Measurements from ENCODE around the gene CAMSAP1. TPM values are rescaled to one million over a fixed set of nuclear protein-coding genes. Genes with fewer than 3 reads are reported as not detected.

CAMSAP1 gene
- total RNA-seq, 5 donors from 2014 or later (not counting 1 experiment from before 2014, with no cell fraction given), result 25.6 to 38.7 (median 35.6) TPM

GRCh38 chr9:135927195-135928013 is 20.1 kb upstream of the CAMSAP1 start:
- H3K4me3 ChIP-seq (ENCODE audit: control insufficient read depth in 1 of 2, extremely low read depth in 1 of 2, low read length in 1 of 2), result no peak overlapping the region
- no peaks in the 10 kb centered on the region for H3K9me3 ChIP-seq
- H3K36me3 Mint-ChIP-seq, result peaks cover 10% of the 10 kb centered on the region
- H3K4me1 ChIP-seq (ENCODE audit: control insufficient read depth in 1 of 2, extremely low read depth in 1 of 2, insufficient read depth in 2 of 2, low read length in 2 of 2), result peaks cover 0 to 22% of the 10 kb centered on the region in 2 experiments
- no peaks in the 10 kb centered on the region for H3K27me3 ChIP-seq (replicated peaks in 1 of 2; ENCODE audit: control insufficient read depth in 2 of 2, extremely low read depth in 1 of 2, insufficient read depth in 2 of 2, low read length in 1 of 2)
- DNase-seq, result no peak
- peaks cover 0 to 15% (median 2%) of the 10 kb centered on the region in 3 donors for H3K4me1 Mint-ChIP-seq
- no peak overlapping the region for H3K27ac Mint-ChIP-seq
- no peak for ATAC-seq (replicated peaks in 1 of 4)
- POLR2A ChIA-PET, result no interaction called here
- WGBS (ENCODE audit: insufficient coverage), result 84% methylated on average over 20 of the region's 25 CpGs
- H3K27me3 Mint-ChIP-seq, result no peaks in the 10 kb centered on the region
- H3K9me3 Mint-ChIP-seq, result no peaks in the 10 kb centered on the region
- H3K27ac ChIP-seq (ENCODE audit: low read length), result no peak overlapping the region
- H3K36me3 ChIP-seq (ENCODE audit: control insufficient read depth in 2 of 2, extremely low read depth in 1 of 2, insufficient read depth in 1 of 2, low read length in 1 of 2), result peaks cover 0 to 14% of the 10 kb centered on the region in 2 donors
- CTCF ChIA-PET, result no interaction called here
- H3K4me3 Mint-ChIP-seq, result no peak overlapping the region

DNA sequence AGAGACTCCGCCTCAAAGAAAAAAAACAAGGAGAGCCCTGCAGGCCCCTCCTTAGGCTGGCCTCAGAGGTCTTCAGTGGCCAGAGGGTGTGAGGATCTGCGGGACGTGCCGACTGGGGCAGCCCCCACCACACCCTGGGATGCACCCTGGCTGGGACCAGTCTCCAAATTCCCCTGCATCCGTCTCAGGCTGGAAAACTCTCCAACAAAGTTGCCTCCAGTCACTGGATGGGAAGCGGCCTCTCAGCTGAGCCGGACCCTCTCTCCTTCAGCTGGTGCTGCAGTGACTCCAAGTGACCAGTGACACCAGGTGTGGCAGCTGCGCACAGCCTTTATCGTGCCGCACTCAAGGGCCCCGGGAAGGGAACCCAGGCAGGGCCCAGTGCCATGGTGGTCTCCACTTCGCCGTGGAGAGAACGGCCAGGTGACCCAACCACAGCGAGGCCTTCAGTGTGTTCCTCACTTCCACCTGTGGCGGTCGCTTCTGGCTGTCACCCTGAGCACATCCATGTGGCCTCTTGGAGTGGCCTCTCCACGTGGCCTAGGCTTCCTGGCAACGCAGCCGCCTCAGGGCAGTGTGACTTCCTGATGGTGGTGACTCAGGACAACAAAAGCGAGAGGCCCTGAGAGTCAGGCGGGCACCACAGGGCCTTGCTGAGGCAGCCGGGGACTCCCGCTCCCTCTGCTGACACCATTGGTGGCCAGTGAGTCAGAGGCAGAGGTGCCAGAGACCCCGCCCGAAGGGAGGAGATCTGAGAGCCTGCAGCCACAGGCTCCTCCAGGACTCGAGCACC is 19.3 kb upstream of the CAMSAP1 start:
- Mint-ChIP-seq H3K36me3 (peaks cover 7% of the 10 kb centered on the region), H3K4me3 (no peak overlapping the region), H3K4me1 (peaks cover 0 to 15% (median 2%) of the 10 kb centered on the region in 3 donors), H3K27ac (no peak overlapping the region), H3K9me3 (no peaks in the 10 kb centered on the region), H3K27me3 (no peaks in the 10 kb centered on the region)
- Histone ChIP-seq H3K4me1 (ENCODE audit: control insufficient read depth in 1 of 2, extremely low read depth in 1 of 2, insufficient read depth in 2 of 2, low read length in 2 of 2) (peaks cover 0 to 22% of the 10 kb centered on the region in 2 experiments), H3K27ac (ENCODE audit: low read length) (no peak overlapping the region), H3K36me3 (ENCODE audit: control insufficient read depth in 2 of 2, extremely low read depth in 1 of 2, insufficient read depth in 1 of 2, low read length in 1 of 2) (peaks cover 0 to 10% of the 10 kb centered on the region in 2 donors), H3K9me3 (no peaks in the 10 kb centered on the region), H3K27me3 (replicated peaks in 1 of 2; ENCODE audit: control insufficient read depth in 2 of 2, extremely low read depth in 1 of 2, insufficient read depth in 2 of 2, low read length in 1 of 2) (no peaks in the 10 kb centered on the region), H3K4me3 (ENCODE audit: control insufficient read depth in 1 of 2, extremely low read depth in 1 of 2, low read length in 1 of 2) (no peak overlapping the region)
- peak in 3 of 4 experiments; percentile 27 to 35 (median 27) for ATAC-seq (replicated peaks in 1 of 4)
- peak in 14 of 35 experiments; percentile 9 to 50 (median 20) for DNase-seq
- 50% methylated on average over 27 of the region's 27 CpGs for WGBS (ENCODE audit: insufficient coverage)
- POLR2A ChIA-PET, result no interaction called here
- CTCF ChIA-PET, result no interaction called here

GRCh38 chr9:135925496-135926133 is 18.3 kb upstream of the CAMSAP1 start:
- no peaks in the 10 kb centered on the region for H3K27me3 ChIP-seq (replicated peaks in 1 of 2; ENCODE audit: control insufficient read depth in 2 of 2, extremely low read depth in 1 of 2, insufficient read depth in 2 of 2, low read length in 1 of 2)
- no peak for ATAC-seq (replicated peaks in 1 of 4)
- H3K4me1 ChIP-seq (ENCODE audit: control insufficient read depth in 1 of 2, extremely low read depth in 1 of 2, insufficient read depth in 2 of 2, low read length in 2 of 2), result peaks cover 0 to 22% of the 10 kb centered on the region in 2 experiments
- Mint-ChIP-seq H3K36me3 (no peaks in the 10 kb centered on the region), H3K4me3 (no peak overlapping the region), H3K4me1 (peaks cover 0 to 15% (median 2%) of the 10 kb centered on the region in 3 donors), H3K27ac (no peak overlapping the region), H3K27me3 (no peaks in the 10 kb centered on the region), H3K9me3 (no peaks in the 10 kb centered on the region)
- no peak overlapping the region for H3K4me3 ChIP-seq (ENCODE audit: control insufficient read depth in 1 of 2, extremely low read depth in 1 of 2, low read length in 1 of 2)
- ChIA-PET POLR2A (no interaction called here), CTCF (no interaction called here)
- H3K9me3 ChIP-seq, result no peaks in the 10 kb centered on the region
- 53% methylated on average over 16 of the region's 19 CpGs for whole genome bisulfite sequencing (ENCODE audit: insufficient coverage)
- no peak for DNase-seq
- H3K27ac ChIP-seq (ENCODE audit: low read length), result no peak overlapping the region
- peaks cover 0 to under 1% of the 10 kb centered on the region in 2 donors for H3K36me3 ChIP-seq (ENCODE audit: control insufficient read depth in 2 of 2, extremely low read depth in 1 of 2, insufficient read depth in 1 of 2, low read length in 1 of 2)

DNA sequence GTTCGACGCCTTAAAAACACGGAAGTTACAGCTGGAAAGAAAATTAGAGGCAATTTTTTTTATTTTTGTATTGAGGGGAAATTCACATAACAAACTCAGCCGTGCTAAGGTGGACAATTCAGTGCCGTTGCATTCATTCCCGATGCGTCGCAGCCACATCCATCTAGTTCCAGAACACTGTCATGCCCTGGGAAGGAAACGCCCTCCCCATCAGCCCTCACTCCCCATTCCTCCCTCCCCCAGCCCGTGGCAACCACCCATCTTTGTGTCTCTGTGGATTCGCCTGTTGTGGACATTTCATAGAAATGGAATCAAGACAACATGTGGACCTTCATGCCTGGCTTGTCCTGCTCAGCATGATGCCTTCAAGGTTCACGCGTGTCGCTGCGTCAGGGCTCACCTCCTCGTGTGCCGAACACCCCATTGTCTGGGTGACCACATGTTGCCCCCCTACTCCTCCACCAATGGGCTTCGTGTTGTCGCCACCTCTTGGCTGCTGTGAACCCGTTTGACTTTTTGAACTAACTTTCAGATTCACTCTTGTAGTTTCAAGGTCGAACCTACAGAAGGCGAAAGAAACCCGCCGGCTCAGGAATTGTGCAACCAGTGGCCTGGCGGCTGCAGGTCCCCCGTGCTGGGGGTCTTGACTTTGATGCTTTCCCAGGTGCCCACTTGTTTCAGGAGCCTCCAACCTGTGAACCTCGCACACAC is 17.4 kb upstream of the CAMSAP1 start:
- Mint-ChIP-seq H3K9me3 (no peaks in the 10 kb centered on the region), H3K4me1 (peaks cover 0 to 15% (median 2%) of the 10 kb centered on the region in 3 donors), H3K27ac (no peak overlapping the region), H3K4me3 (no peak overlapping the region), H3K36me3 (no peaks in the 10 kb centered on the region), H3K27me3 (no peaks in the 10 kb centered on the region)
- Histone ChIP-seq H3K4me3 (ENCODE audit: control insufficient read depth in 1 of 2, extremely low read depth in 1 of 2, low read length in 1 of 2) (no peak overlapping the region), H3K36me3 (ENCODE audit: control insufficient read depth in 2 of 2, extremely low read depth in 1 of 2, insufficient read depth in 1 of 2, low read length in 1 of 2) (no peaks in the 10 kb centered on the region), H3K27me3 (replicated peaks in 1 of 2; ENCODE audit: control insufficient read depth in 2 of 2, extremely low read depth in 1 of 2, insufficient read depth in 2 of 2, low read length in 1 of 2) (no peaks in the 10 kb centered on the region), H3K27ac (ENCODE audit: low read length) (no peak overlapping the region), H3K4me1 (ENCODE audit: control insufficient read depth in 1 of 2, extremely low read depth in 1 of 2, insufficient read depth in 2 of 2, low read length in 2 of 2) (peaks cover 0 to 22% of the 10 kb centered on the region in 2 experiments), H3K9me3 (no peaks in the 10 kb centered on the region)
- ATAC-seq (replicated peaks in 1 of 4) (no peak), DNase-seq (peak in 1 of 35 experiments; percentile 19)
- ChIA-PET POLR2A (no interaction called here), CTCF (no interaction called here)
- WGBS (ENCODE audit: insufficient coverage), result 69% methylated on average over 23 of the region's 27 CpGs

DNA sequence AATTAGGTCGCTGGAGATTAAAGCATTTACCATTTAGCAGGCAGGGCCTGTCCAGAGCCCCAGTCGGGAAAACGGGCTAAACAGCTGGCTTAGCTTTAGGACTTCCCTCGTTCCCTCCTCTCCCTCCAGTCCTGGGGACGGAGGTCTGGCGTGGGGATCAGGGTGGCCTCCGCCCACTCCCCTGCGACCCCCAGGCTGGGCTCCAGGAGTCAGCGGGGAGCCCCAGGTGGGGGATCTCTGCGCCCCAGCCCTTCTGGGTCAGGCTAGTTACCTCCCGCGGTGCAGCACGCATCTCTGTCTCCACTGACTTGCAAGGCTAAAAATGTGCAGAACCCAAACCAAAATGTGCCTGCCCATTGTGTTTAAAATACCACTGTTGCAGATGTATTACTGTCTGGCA is 16.2 kb upstream of the CAMSAP1 start:
- H3K27ac ChIP-seq (ENCODE audit: low read length), result no peak overlapping the region
- ChIA-PET CTCF (interaction anchor here in 1 of 2 donors (0.7 kb wide), 1 partner anchor 52 kb away, joined by 5 read pairs; no protein-coding TSS in a partner anchor), POLR2A (no interaction called here)
- no peaks in the 10 kb centered on the region for H3K27me3 ChIP-seq (replicated peaks in 1 of 2; ENCODE audit: control insufficient read depth in 2 of 2, extremely low read depth in 1 of 2, insufficient read depth in 2 of 2, low read length in 1 of 2)
- Mint-ChIP-seq H3K9me3 (peaks cover 5 to 9% (median 7%) of the 10 kb centered on the region in 3 donors), H3K4me3 (no peak overlapping the region), H3K27me3 (no peaks in the 10 kb centered on the region), H3K36me3 (peaks cover 3% of the 10 kb centered on the region), H3K4me1 (peaks cover 0 to 15% (median 2%) of the 10 kb centered on the region in 3 donors), H3K27ac (no peak overlapping the region)
- H3K36me3 ChIP-seq (ENCODE audit: control insufficient read depth in 2 of 2, extremely low read depth in 1 of 2, insufficient read depth in 1 of 2, low read length in 1 of 2), result no peaks in the 10 kb centered on the region
- H3K9me3 ChIP-seq, result no peaks in the 10 kb centered on the region
- ATAC-seq (replicated peaks in 1 of 4) (no peak), DNase-seq (no peak)
- peaks cover 0 to 22% of the 10 kb centered on the region in 2 experiments for H3K4me1 ChIP-seq (ENCODE audit: control insufficient read depth in 1 of 2, extremely low read depth in 1 of 2, insufficient read depth in 2 of 2, low read length in 2 of 2)
- 94% methylated on average over 11 of the region's 13 CpGs for WGBS (ENCODE audit: insufficient coverage)
- no peak overlapping the region for H3K4me3 ChIP-seq (ENCODE audit: control insufficient read depth in 1 of 2, extremely low read depth in 1 of 2, low read length in 1 of 2)
